Stimulated activated CD4-positive, alpha-beta T cell treated with anti-CD3 and anti-CD28 coated beads, Interleukin-12 subunit alpha, Interleukin-12 subunit beta, amount 100 ng/mL, for 24 hours (primary cell): ENCODE measurements around the gene SSRP1.
"Not testable (repeated sequence)": the region's sequence is repeated elsewhere in the genome, so short reads cannot be mapped to it uniquely, and the experiment has no call there.

Experiments used
- DNase-seq, 2 experiments: peaks; one replicate each; pipeline ENCODE4 v3.0.0-alpha.2; 2020; ENCODE audit warnings: low read depth in 2 of 2

The SSRP1 gene

GRCh38 chr11:57301711-57302423 lies 33.8 kb downstream of the SSRP1 start:
- no peak for DNase-seq

GRCh38 chr11:57300785-57301184 lies 34.9 kb downstream of the SSRP1 start:
- no peak for DNase-seq

GRCh38 chr11:57299150-57299737 lies 36.4 kb downstream of the SSRP1 start:
- no peak for DNase-seq

GRCh38 chr11:57297221-57297620 lies 38.5 kb downstream of the SSRP1 start:
- DNase-seq, result no peak

GRCh38 chr11:57296205-57296604 lies 39.5 kb downstream of the SSRP1 start:
- not testable (repeated sequence) for DNase-seq

GRCh38 chr11:57294225-57295131 lies 41.2 kb downstream of the SSRP1 start:
- DNase-seq, result no peak

GRCh38 chr11:57290288-57290687 lies 45.4 kb downstream of the SSRP1 start:
- no peak for DNase-seq

GRCh38 chr11:57288771-57289579 lies 46.7 kb downstream of the SSRP1 start:
- DNase-seq, result no peak

GRCh38 chr11:57287884-57288283 lies 47.8 kb downstream of the SSRP1 start:
- DNase-seq, result no peak

GRCh38 chr11:57283231-57283990 lies 52.3 kb downstream of the SSRP1 start:
- DNase-seq, result no peak

- DNase-seq, result not testable (repeated sequence)
Observed at GRCh38 chr11:57281546-57281945, 54.1 kb downstream of the SSRP1 start.

- no peak for DNase-seq
Observed at GRCh38 chr11:57279116-57279515, 56.6 kb downstream of the SSRP1 start.

GRCh38 chr11:57278721-57279095 lies 57.0 kb downstream of the SSRP1 start:
- DNase-seq, result no peak

- peak in 1 of 2 experiments; percentile 32 for DNase-seq
Observed at GRCh38 chr11:57277845-57278720, 57.6 kb downstream of the SSRP1 start.

- no peak for DNase-seq
Observed at GRCh38 chr11:57276971-57277675, 58.6 kb downstream of the SSRP1 start.

GRCh38 chr11:57276169-57276970 lies 59.3 kb downstream of the SSRP1 start:
- no peak for DNase-seq
